Pancreas (tissue), 10 donors: ENCODE data around the gene S100A13. TPM values are rescaled to one million over a fixed set of nuclear protein-coding genes. Genes with fewer than 3 reads are reported as not detected.

ENCODE experiments used
- ATAC-seq, 4 donors: fragments of 200-7000 bp; cut with Tn5 transposase; one replicate each; pipeline versions ENCODE4 v1.8.0 to v1.9.1; 2020; ENCODE audit warnings: mild to moderate bottlenecking in 4 of 4, moderate library complexity in 4 of 4
- DNase-seq, 6 donors: peaks; one replicate each; pipeline ENCODE4 v3.0.0-alpha.2; 2020
- FAIRE-seq: peaks from 2 replicates; lab custom pipeline; 2012; peaks lifted over from hg19 to GRCh38; lab: Jason Lieb, UNC
- H3K27ac ChIP-seq, 4 donors: fragments of 200-600 bp; sonication (generic); 1 replicate in 3 of 4; 2 replicates in 1 of 4; pipeline versions ENCODE4 v1.5.0 to v1.8.0; 2020
- H3K27me3 ChIP-seq, 4 donors: fragments of 200-600 bp; one replicate each; pipeline ENCODE4 v1.8.0; 2021
- H3K36me3 ChIP-seq, 3 donors: fragments of 200-600 bp; sonication (generic) in 1 of 3; one replicate each; pipeline versions ENCODE4 v1.5.0 to v1.8.0; 2020 to 2021
- H3K4me1 ChIP-seq, 3 donors: fragments of 200-600 bp; one replicate each; pipeline ENCODE4 v1.8.0; 2021
- H3K4me3 ChIP-seq, 4 donors: fragments of 200-600 bp; sonication (generic) in 2 of 4; one replicate each; pipeline versions ENCODE4 v1.5.0 to v1.8.0; 2020 to 2021
- H3K9me3 ChIP-seq, 4 donors: fragments of 200-600 bp; one replicate each; pipeline ENCODE4 v1.8.0; 2021
- WGBS, 2 donors: extraction: QIAGEN DNeasy Blood & Tissue Kit; methylation state at CpG; one replicate each; pipeline ENCODE4 v1.1.7; 2013; 5-methylcytosine and 5-hydroxymethylcytosine counted together
- intact Hi-C, 3 donors: fragments of 100-400 bp; cut with DNase I; formaldehyde crosslinking; loops; one replicate each; pipeline versions ENCODE4 v1.11.1 to v1.14.2; 2022
- polyA plus RNA-seq, 2 donors: library from polyadenylated mRNA; stranded (reverse); fragments of 200-250 nt; gene quantifications; one replicate each; pipeline ENCODE4 v1.2.3, GENCODE V29; 2013
- total RNA-seq, 6 donors: library from RNA; stranded (reverse); fragmentation: NEBNext Ultra II Directional in 4 of 6; extraction: Animal tissue kit (Norgen Biotek cat#: 25700) in 4 of 6; gene quantifications; one replicate each; pipeline versions ENCODE4 v1.2.1 to v1.2.4, GENCODE V29; 2021 to 2023
- TF ChIP-seq, protein P1 (sequence below), 4 donors: fragments of 200-600 bp; sonication (generic) in 3 of 4; IDR thresholded peaks; one replicate each; pipeline versions ENCODE4 v1.5.0 to v1.8.0; 2021; ENCODE audit warnings: antibody characterized with exemption in 4 of 4
- donor health status: healthy with polysubstance abuse.
- donor health status: DM: no; HTN: no; CAD: no; lungs with moderate emphysema.
- donor health status: DM: no; HTN: no; CAD: no.
- donor health status: control.
- donor health status: control.
- donor health status: Bipolar disorder and iron deficiency.
- donor health status: DM: yes; HTN: yes; CAD: no.
- donor health status: DM: no; HTN: no; CAD: no.
- donor health status: DM: no; HTN: no; CAD: no.
- donor health status: DM: yes; HTN: yes; CAD: no.

S100A13 gene
- total and polyA plus RNA-seq, 8 donors, result 22.0 to 125 (median 39.5) TPM

DNA sequence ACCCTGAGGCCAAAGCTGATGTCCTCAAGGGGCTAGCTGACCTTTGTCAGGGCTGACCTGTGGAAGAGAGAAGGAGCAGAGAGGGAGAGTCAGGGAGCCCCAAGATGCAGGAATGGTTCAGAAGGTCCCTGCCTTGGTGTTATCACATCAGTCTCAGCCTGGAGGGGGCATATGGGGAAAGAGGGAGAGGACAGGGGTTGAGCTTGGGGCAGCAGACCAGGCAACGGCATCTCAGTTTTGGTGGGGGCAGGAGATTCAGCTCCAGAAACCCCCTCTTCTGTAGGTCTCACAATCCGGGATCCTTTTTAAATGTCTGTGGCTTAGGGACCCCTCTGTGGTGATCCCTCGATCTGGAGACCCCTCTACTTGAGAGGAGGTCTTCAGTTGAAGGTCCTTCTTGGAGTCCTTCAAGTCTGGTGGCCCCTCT is 815 bp downstream of the S100A13 start:
- FAIRE-seq (no peak), ATAC-seq (no peak), DNase-seq (peak in 1 of 6 donors; percentile 18)
- intact Hi-C loops, result loop anchor here in 1 of 3 donors (10.0 kb wide), 1 partner anchor 52 kb away; no protein-coding TSS in a partner anchor
- TF ChIP-seq, protein P1, sequence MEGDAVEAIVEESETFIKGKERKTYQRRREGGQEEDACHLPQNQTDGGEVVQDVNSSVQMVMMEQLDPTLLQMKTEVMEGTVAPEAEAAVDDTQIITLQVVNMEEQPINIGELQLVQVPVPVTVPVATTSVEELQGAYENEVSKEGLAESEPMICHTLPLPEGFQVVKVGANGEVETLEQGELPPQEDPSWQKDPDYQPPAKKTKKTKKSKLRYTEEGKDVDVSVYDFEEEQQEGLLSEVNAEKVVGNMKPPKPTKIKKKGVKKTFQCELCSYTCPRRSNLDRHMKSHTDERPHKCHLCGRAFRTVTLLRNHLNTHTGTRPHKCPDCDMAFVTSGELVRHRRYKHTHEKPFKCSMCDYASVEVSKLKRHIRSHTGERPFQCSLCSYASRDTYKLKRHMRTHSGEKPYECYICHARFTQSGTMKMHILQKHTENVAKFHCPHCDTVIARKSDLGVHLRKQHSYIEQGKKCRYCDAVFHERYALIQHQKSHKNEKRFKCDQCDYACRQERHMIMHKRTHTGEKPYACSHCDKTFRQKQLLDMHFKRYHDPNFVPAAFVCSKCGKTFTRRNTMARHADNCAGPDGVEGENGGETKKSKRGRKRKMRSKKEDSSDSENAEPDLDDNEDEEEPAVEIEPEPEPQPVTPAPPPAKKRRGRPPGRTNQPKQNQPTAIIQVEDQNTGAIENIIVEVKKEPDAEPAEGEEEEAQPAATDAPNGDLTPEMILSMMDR (IDR thresholded peaks at IDR 0.05), result no peak
- H3K4me1 ChIP-seq, result peaks cover 0 to 9% (median 0%) of the 10 kb centered on the region in 3 donors
- H3K4me3 ChIP-seq, result peak overlapping the region in 3 of 4 donors; percentile 22 to 58 (median 40)
- WGBS, 2 donors, result 44 to 49% methylated on average over 3 of the region's 3 CpGs
- peaks cover 0 to 5% (median 0%) of the 10 kb centered on the region in 3 donors for H3K36me3 ChIP-seq
- H3K9me3 ChIP-seq, result no peaks in the 10 kb centered on the region
- H3K27me3 ChIP-seq, result no peaks in the 10 kb centered on the region
- peak overlapping the region; percentile 44 to 85 (median 80) for H3K27ac ChIP-seq

DNA sequence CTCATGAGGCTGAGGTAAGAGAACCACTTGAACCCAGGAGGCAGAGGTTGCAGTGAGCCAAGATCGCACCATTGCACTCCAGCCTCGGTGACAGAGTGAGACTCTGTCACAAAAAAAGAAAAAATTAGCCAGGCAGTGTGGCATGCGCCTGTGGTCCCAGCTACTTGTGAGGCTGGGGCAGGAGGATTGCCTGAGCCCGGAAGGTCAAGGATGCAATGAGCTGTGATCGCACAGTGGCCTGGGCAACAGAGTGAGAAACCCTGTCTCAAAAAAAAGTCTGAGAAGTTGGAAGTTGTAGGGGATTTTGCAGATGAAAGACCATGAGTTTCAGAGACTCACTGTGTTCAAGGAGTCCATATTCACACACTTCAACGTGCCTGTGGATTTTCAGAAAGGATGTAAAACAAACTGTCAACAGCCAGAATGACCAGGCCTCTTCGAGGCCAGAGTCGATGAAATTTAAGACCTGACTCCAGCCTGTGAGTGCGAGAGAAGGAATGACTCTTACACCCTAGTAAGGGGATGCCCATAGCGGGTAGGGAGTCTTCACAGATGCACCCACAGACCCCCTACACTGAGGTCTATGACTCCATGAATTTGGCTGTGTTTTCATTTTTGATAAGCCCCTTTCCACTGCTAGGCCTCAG is 2.2 kb downstream of the S100A13 start:
- 92 to 93% methylated on average over 10 of the region's 10 CpGs for WGBS, 2 donors
- no peak overlapping the region for H3K27ac ChIP-seq

DNA sequence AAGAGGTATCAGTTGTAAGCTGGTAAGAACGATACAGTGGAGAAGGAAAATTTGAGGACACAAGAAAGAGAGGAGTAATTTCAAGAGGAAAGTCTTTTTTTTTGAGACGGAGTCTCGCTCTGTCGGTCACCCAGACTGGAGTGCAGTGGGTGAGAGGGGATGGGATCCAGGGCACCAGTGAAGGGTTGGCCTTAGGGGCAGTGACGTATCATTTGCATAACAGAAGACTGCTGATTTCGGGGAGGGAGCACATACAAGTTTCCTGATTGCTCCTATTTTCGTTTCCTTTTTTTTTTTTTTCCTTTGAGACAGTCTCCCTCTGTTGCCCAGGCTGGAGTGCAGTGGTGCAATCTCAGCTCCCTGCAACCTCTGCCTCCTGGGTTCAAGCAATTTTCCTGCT is 4.2 kb downstream of the S100A13 start:
- DNase-seq, result peak in 1 of 6 donors; percentile 17
- ATAC-seq, result no peak
- WGBS, 2 donors, result 84 to 90% methylated on average over 7 of the region's 7 CpGs
- intact Hi-C loops, result loop anchor here in 1 of 3 donors (10.0 kb wide), 1 partner anchor 48 kb away; no protein-coding TSS in a partner anchor
- TF ChIP-seq, protein P1 (IDR thresholded peaks at IDR 0.05), result no peak
- H3K36me3 ChIP-seq, result peaks cover 0 to 5% (median 0%) of the 10 kb centered on the region in 3 donors
- FAIRE-seq, result no peak
- no peak overlapping the region for H3K27ac ChIP-seq
- H3K9me3 ChIP-seq, result no peaks in the 10 kb centered on the region
- H3K27me3 ChIP-seq, result no peaks in the 10 kb centered on the region
- H3K4me3 ChIP-seq, result no peak overlapping the region
- peaks cover 0 to 9% (median 0%) of the 10 kb centered on the region in 3 donors for H3K4me1 ChIP-seq

More for the DNA sequence above, 2.2 kb downstream of the S100A13 start:
- no peaks in the 10 kb centered on the region for H3K27me3 ChIP-seq
- intact Hi-C loops, result loop anchor here in 1 of 3 donors (10.0 kb wide), 1 partner anchor 50 kb away; no protein-coding TSS in a partner anchor
- no peaks in the 10 kb centered on the region for H3K9me3 ChIP-seq
- H3K4me1 ChIP-seq, result peaks cover 0 to 9% (median 0%) of the 10 kb centered on the region in 3 donors
- no peak for ATAC-seq
- H3K4me3 ChIP-seq, result no peak overlapping the region
- peak in 1 of 6 donors; percentile 12 for DNase-seq
- H3K36me3 ChIP-seq, result peaks cover 0 to 5% (median 0%) of the 10 kb centered on the region in 3 donors
- TF ChIP-seq, protein P1 (IDR thresholded peaks at IDR 0.05), result no peak
- FAIRE-seq, result no peak

DNA sequence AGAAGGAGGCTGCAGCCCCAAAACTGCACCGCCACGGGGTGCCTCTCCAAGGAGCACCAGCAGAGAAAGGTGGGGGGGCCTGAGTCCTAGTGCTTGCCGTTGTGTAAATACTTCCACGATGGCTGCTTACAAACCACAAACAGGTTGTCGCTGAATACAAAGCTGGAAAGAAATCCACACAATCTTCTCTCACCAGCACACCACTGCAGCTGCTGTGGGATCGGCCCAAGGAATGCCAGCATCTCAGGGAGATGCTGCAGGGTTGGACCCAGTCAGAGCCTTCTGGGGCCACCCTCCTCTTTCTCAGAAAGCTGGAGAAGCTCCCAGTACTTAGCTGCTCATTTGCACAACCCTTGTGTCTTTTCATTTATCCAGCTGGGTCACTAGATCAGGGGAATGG is 8.1 kb downstream of the S100A13 start:
- Histone ChIP-seq H3K4me3 (no peak overlapping the region), H3K36me3 (peaks cover 0 to 5% (median 0%) of the 10 kb centered on the region in 3 donors), H3K4me1 (peaks cover 0 to 2% (median 0%) of the 10 kb centered on the region in 3 donors), H3K9me3 (no peaks in the 10 kb centered on the region), H3K27ac (no peak overlapping the region), H3K27me3 (no peaks in the 10 kb centered on the region)
- FAIRE-seq (no peak), DNase-seq (no peak), ATAC-seq (no peak)
- WGBS, 2 donors, result 87 to 89% methylated on average over 6 of the region's 6 CpGs
- intact Hi-C loops, result no loop called here
- TF ChIP-seq, protein P1 (IDR thresholded peaks at IDR 0.05), result no peak
